ENCODE results near the gene FBXL15. TPM values are rescaled to one million over a fixed set of nuclear protein-coding genes. Genes with fewer than 3 reads are reported as not detected.

FBXL15 gene
- total and polyA plus RNA-seq, 9 of the 15 experiments (the other 6 are each of a cell fraction or from before 2014, with no cell fraction given) = 0.08 to 25.9 (median 3.5) TPM

GRCh38 chr10:102432162-102432950, 11.7 kb downstream of the FBXL15 start, which contains the start of gene CUEDC2 (continued):
- TF ChIP-seq PKNOX1 (IDR thresholded peaks at IDR 0.05) = no peak
- peak; percentile 36 for TF ChIP-seq SOX6 (IDR thresholded peaks at IDR 0.05)
- TF ChIP-seq BCOR (IDR thresholded peaks at IDR 0.05) = no peak; the same call in 1 of the 2 replicates
- TF ChIP-seq GABPB2 (CRISPR knock-in tag; conservative IDR thresholded peaks at IDR 0.05) = no peak
- TF ChIP-seq GABPB1 (CRISPR knock-in tag; IDR thresholded peaks at IDR 0.05) = peak; percentile 75
- TF ChIP-seq TCF7 (IDR thresholded peaks at IDR 0.05; ENCODE audit: borderline replicate concordance) = peak; percentile 92
- peak in 1 of 3 experiments; percentile 87; a peak in 2 of 6 replicates for TF ChIP-seq ZBTB11 (CRISPR knock-in tag; IDR thresholded peaks at IDR 0.05)
- peak; percentile 10; the same call in 1 of the 2 replicates for TF ChIP-seq MTA2 (IDR thresholded peaks at IDR 0.05; ENCODE audit: low read depth)
- TF ChIP-seq LEF1 (IDR thresholded peaks at IDR 0.05) = peak; percentile 95
- TF ChIP-seq RFX1 (IDR thresholded peaks at IDR 0.05) = no peak
- TF ChIP-seq ETS1 (conservative IDR thresholded peaks at IDR 0.05; ENCODE audit: control insufficient read depth, low read depth, low read length) = peak; percentile 59; the same call in 1 of the 2 replicates
- no peak for TF ChIP-seq PHF21A (IDR thresholded peaks at IDR 0.05; ENCODE audit: borderline replicate concordance, low read depth)
- TF ChIP-seq ZNF175 (CRISPR knock-in tag; IDR thresholded peaks at IDR 0.05; ENCODE audit: low read depth) = no peak
- no peak for TF ChIP-seq GATAD2A (IDR thresholded peaks at IDR 0.05)
- no peak for TF ChIP-seq SREBF1 (IDR thresholded peaks at IDR 0.05; ENCODE audit: borderline replicate concordance, low read depth, low read length)
- TF ChIP-seq POLR3A (IDR thresholded peaks at IDR 0.05; ENCODE audit: borderline replicate concordance, extremely low read depth, insufficient read depth, insufficient read length) = no peak
- no peak for TF ChIP-seq ARNT (IDR thresholded peaks at IDR 0.05)
- no peak for TF ChIP-seq FOS (IDR thresholded peaks at IDR 0.05; ENCODE audit: extremely low read depth, insufficient read length)
- no peak for TF ChIP-seq ZNF561 (CRISPR knock-in tag; conservative IDR thresholded peaks at IDR 0.05)
- TF ChIP-seq, protein P1, sequence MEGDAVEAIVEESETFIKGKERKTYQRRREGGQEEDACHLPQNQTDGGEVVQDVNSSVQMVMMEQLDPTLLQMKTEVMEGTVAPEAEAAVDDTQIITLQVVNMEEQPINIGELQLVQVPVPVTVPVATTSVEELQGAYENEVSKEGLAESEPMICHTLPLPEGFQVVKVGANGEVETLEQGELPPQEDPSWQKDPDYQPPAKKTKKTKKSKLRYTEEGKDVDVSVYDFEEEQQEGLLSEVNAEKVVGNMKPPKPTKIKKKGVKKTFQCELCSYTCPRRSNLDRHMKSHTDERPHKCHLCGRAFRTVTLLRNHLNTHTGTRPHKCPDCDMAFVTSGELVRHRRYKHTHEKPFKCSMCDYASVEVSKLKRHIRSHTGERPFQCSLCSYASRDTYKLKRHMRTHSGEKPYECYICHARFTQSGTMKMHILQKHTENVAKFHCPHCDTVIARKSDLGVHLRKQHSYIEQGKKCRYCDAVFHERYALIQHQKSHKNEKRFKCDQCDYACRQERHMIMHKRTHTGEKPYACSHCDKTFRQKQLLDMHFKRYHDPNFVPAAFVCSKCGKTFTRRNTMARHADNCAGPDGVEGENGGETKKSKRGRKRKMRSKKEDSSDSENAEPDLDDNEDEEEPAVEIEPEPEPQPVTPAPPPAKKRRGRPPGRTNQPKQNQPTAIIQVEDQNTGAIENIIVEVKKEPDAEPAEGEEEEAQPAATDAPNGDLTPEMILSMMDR (IDR thresholded peaks at IDR 0.05 in 2 of 3, conservative IDR thresholded peaks at IDR 0.05 in 1 of 3; ENCODE audit: insufficient read depth in 2 of 3, low read depth in 1 of 3, low read length in 3 of 3) = no peak; a peak in 1 of 6 replicates
- no peak for TF ChIP-seq NR1H2 (CRISPR knock-in tag; IDR thresholded peaks at IDR 0.05)
- no peak for TF ChIP-seq ZNF668 (CRISPR knock-in tag; IDR thresholded peaks at IDR 0.05)
